GM12878 (cell line): ENCODE results near the gene SYNPR. TPM values are rescaled to one million over a fixed set of nuclear protein-coding genes. Genes with fewer than 3 reads are reported as not detected.

Source experiments
- ATAC-seq: fragments of 200-7000 bp; cut with Tn5 transposase; 3 replicates; pipeline ENCODE4 v1.9.1; 2020; ENCODE audit warnings: mild to moderate bottlenecking, moderate library complexity
- BruUV-seq: library from RNA; stranded (reverse); fragments of 400-500 nt; replicated peaks from 2 replicates; lab custom pipeline; 2021; lab: Mats Ljungman, UMichigan
- CTCF ChIA-PET: fragments of 300-600 bp; sonication (Branson Sonifier 250); formaldehyde crosslinking; extraction: SDS; loops from one replicate; lab custom pipeline; 2021; ENCODE audit warnings: inconsistent platforms; lab: Yijun Ruan, JAX
- POLR2A ChIA-PET: fragments of 350-600 bp; formaldehyde crosslinking; extraction: SDS; loops from one replicate; lab custom pipeline; 2021; ENCODE audit warnings: inconsistent platforms; lab: Charles Lee
- RAD21 ChIA-PET: fragments of 300-600 bp; sonication (Branson Sonifier 250); formaldehyde crosslinking; loops from one replicate; lab custom pipeline; 2023; ENCODE audit warnings: antibody characterized with exemption; ENCODE audit not compliant: unreplicated experiment; lab: Charles Lee
- SMC1A ChIA-PET: fragments of 300-600 bp; sonication (Branson Sonifier 250); formaldehyde crosslinking; loops from one replicate; lab custom pipeline; 2023; ENCODE audit not compliant: unreplicated experiment, uncharacterized antibody; lab: Charles Lee
- DNase-seq: peaks from one replicate; pipeline ENCODE4 v3.0.0-alpha.2; 2011; ENCODE audit warnings: low read depth, low spot score
- FAIRE-seq: peaks from 3 replicates; lab custom pipeline; 2011; peaks lifted over from hg19 to GRCh38; lab: Jason Lieb, UNC
- H2AFZ ChIP-seq: 2 replicates; pipeline ENCODE4 v1.6.0; 2011; ENCODE audit warnings: low read depth, low read length, control low read depth; ENCODE audit not compliant: control insufficient read depth
- H3K27ac ChIP-seq: 2 replicates; pipeline ENCODE4 v1.5.1; 2011; ENCODE audit warnings: control low read depth; ENCODE audit not compliant: control insufficient read depth, insufficient read depth
- H3K27me3 ChIP-seq, 2 experiments: replicated peaks in 1 of 2; 2 replicates each; pipeline versions ENCODE4 v1.6.0 to v1.6.1; 2011; ENCODE audit warnings: low read length in 1 of 2; ENCODE audit not compliant: control insufficient read depth in 2 of 2, insufficient read depth in 2 of 2
- H3K36me3 ChIP-seq, 2 experiments: 2 replicates each; pipeline ENCODE4 v1.5.1; 2011; ENCODE audit warnings: low read length in 1 of 2; ENCODE audit not compliant: control insufficient read depth in 2 of 2, insufficient read depth in 2 of 2
- H3K4me1 ChIP-seq: 2 replicates; pipeline ENCODE4 v1.6.1; 2011; ENCODE audit warnings: mild to moderate bottlenecking, low read length, moderate library complexity, mixed read lengths; ENCODE audit not compliant: control insufficient read depth, insufficient read depth
- H3K4me2 ChIP-seq: 2 replicates; pipeline ENCODE4 v1.6.0; 2011; ENCODE audit warnings: control low read depth; ENCODE audit not compliant: control insufficient read depth, insufficient read depth
- H3K4me3 ChIP-seq: fragments of 200-600 bp; sonication (generic); 2 replicates; pipeline ENCODE4 v1.5.1; 2016
- H3K79me2 ChIP-seq: 2 replicates; pipeline ENCODE4 v1.6.0; 2011; ENCODE audit warnings: low read length; ENCODE audit not compliant: control insufficient read depth, insufficient read depth
- H3K9ac ChIP-seq: 2 replicates; pipeline ENCODE4 v1.8.0; 2011; ENCODE audit warnings: low read length, control low read depth, mixed read lengths; ENCODE audit not compliant: control insufficient read depth, insufficient read depth
- H3K9me3 ChIP-seq: replicated peaks from 3 replicates; pipeline ENCODE4 v1.5.1; 2011; ENCODE audit warnings: mild to moderate bottlenecking, low read length; ENCODE audit not compliant: control insufficient read depth, insufficient read depth
- H4K20me1 ChIP-seq: 2 replicates; pipeline ENCODE4 v1.6.0; 2011; ENCODE audit not compliant: control insufficient read depth, insufficient read depth
- FOS ChIP-seq: IDR thresholded peaks from 3 replicates; pipeline ENCODE4 v1.6.1; 2011; ENCODE audit warnings: borderline replicate concordance; ENCODE audit not compliant: insufficient read length; ENCODE audit errors: extremely low read depth
- NFXL1 ChIP-seq: fragments of 450-650 bp; IDR thresholded peaks from 2 replicates; pipeline ENCODE4 v1.6.1; 2017; ENCODE audit warnings: antibody characterized with exemption, mild to moderate bottlenecking, borderline replicate concordance
- NR2C1 ChIP-seq: fragments of 450-650 bp; IDR thresholded peaks from 2 replicates; pipeline ENCODE4 v1.6.1; 2017; ENCODE audit warnings: antibody characterized with exemption, mild to moderate bottlenecking, moderate library complexity
- NRF1 ChIP-seq: conservative IDR thresholded peaks from 2 replicates; pipeline ENCODE4 v1.6.1; 2011; ENCODE audit warnings: mild to moderate bottlenecking, low read depth, low read length, improper control_type of control experiment
- RAD51 ChIP-seq: fragments of 450-650 bp; IDR thresholded peaks from 2 replicates; pipeline ENCODE4 v1.6.1; 2016; ENCODE audit warnings: moderate library complexity, mild to moderate bottlenecking, inconsistent platforms
- RBBP5 ChIP-seq: fragments of 200-600 bp; sonication (generic); conservative IDR thresholded peaks from 2 replicates; pipeline ENCODE4 v1.6.1; 2016
- RELA ChIP-seq: fragments of 450-650 bp; IDR thresholded peaks from 2 replicates; pipeline ENCODE4 v1.8.0; 2014; ENCODE audit warnings: borderline replicate concordance; ENCODE audit not compliant: partially characterized antibody
- SIX5 ChIP-seq: IDR thresholded peaks from 2 replicates; pipeline ENCODE4 v1.6.1; 2011; ENCODE audit warnings: mild to moderate bottlenecking, low read depth, low read length, moderate library complexity; ENCODE audit not compliant: severe bottlenecking
- SPI1 ChIP-seq: IDR thresholded peaks from 2 replicates; pipeline ENCODE4 v1.6.1; 2011; ENCODE audit warnings: low read depth, mild to moderate bottlenecking, low read length, moderate library complexity, borderline replicate concordance; ENCODE audit not compliant: insufficient read depth
- STAT1 ChIP-seq: fragments of 450-650 bp; conservative IDR thresholded peaks from 2 replicates; pipeline ENCODE4 v1.6.1; 2014; ENCODE audit warnings: antibody characterized with exemption, mild to moderate bottlenecking
- ZNF24 ChIP-seq: fragments of 450-650 bp; IDR thresholded peaks from 2 replicates; pipeline ENCODE4 v1.6.1; 2017; ENCODE audit warnings: antibody characterized with exemption, mild to moderate bottlenecking
- ZNF384 ChIP-seq: IDR thresholded peaks from 2 replicates; pipeline ENCODE4 v1.6.1; 2012; ENCODE audit warnings: low read depth, mild to moderate bottlenecking, low read length, improper control_type of control experiment, borderline replicate concordance
- WGBS: methylation state at CpG from one replicate; pipeline ENCODE4 v1.1.6; 2016; ENCODE audit warnings: low lambda C conversion rate; ENCODE audit not compliant: insufficient replicate concordance, insufficient coverage; ENCODE audit errors: missing lambda C conversion rate; 5-methylcytosine and 5-hydroxymethylcytosine counted together
- in situ Hi-C: fragments of 300-500 bp; cut with MboI; formaldehyde crosslinking; loops from 9 replicates; pipeline ENCODE4 v1.14.3; 2018; ENCODE audit warnings: mixed read lengths
- intact Hi-C: fragments of 100-400 bp; cut with micrococcal nuclease; formaldehyde crosslinking; loops from one replicate; pipeline ENCODE4 v1.14.2; 2022; ENCODE audit not compliant: unreplicated experiment
- polyA plus RNA-seq, 11 experiments: library from polyadenylated mRNA; depleted of rRNA in 4 of 11; unstranded in 6 of 11; stranded (reverse) in 5 of 11; fragments of >200 nt; fragmentation: Nextera tagmentation in 4 of 11; fragmentation: Illumina TruSeq in 1 of 11; extraction: Ambion mirVana in 4 of 11; extraction: Trizol in 1 of 11; gene quantifications; 1 replicate in 1 of 11; 2 replicates in 10 of 11; pipeline versions ENCODE4 v1.2.1 to v1.2.3, GENCODE V29; 2011 to 2016; ENCODE audit warnings: inconsistent platforms in 2 of 11, missing spikeins in 2 of 11, low read depth in 1 of 11
- total RNA-seq, 4 experiments: library from RNA; depleted of rRNA in 3 of 4; stranded (reverse); fragments of >200 nt in 3 of 4; fragmentation: Illumina TruSeq in 1 of 4; extraction: Trizol in 1 of 4; gene quantifications; 2 replicates each; pipeline versions ENCODE4 v1.2.1 to v1.2.3, GENCODE V29; 2013 to 2021
- TF ChIP-seq, protein P1 (sequence below): IDR thresholded peaks from 2 replicates; pipeline ENCODE4 v1.6.1; 2012; ENCODE audit warnings: low read depth, low read length, improper control_type of control experiment
- TF ChIP-seq, protein P2 (sequence below): fragments of 450-650 bp; IDR thresholded peaks from 2 replicates; pipeline ENCODE4 v1.6.1; 2014; ENCODE audit warnings: mild to moderate bottlenecking
- TF ChIP-seq, protein P3 (sequence below): IDR thresholded peaks from 2 replicates; pipeline ENCODE4 v1.6.1; 2012; ENCODE audit warnings: improper control_type of control experiment, low read depth, low read length; ENCODE audit not compliant: insufficient replicate concordance

The SYNPR gene
- total and polyA plus RNA-seq, 10 of the 15 experiments (the other 5 are each of a cell fraction or from before 2014, with no cell fraction given), result not detected

GRCh38 chr3:63325386-63325785, 47.3 kb downstream of the SYNPR start:
- FAIRE-seq, result no peak
- intact Hi-C loops (no loop called here), in situ Hi-C loops (no loop called here)
- WGBS, result 18% methylated on average over 2 of the region's 2 CpGs
- Histone ChIP-seq H3K79me2 (no peaks in the 10 kb centered on the region), H3K9me3 (no peaks in the 10 kb centered on the region), H2AFZ (no peak overlapping the region), H3K4me3 (no peak overlapping the region), H3K27ac (no peak overlapping the region), H3K27me3 (no peaks in the 10 kb centered on the region), H4K20me1 (no peaks in the 10 kb centered on the region), H3K4me1 (no peaks in the 10 kb centered on the region), H3K36me3 (no peaks in the 10 kb centered on the region), H3K9ac (no peak overlapping the region), H3K4me2 (no peak overlapping the region)
- SMC1A ChIA-PET, result no interaction called here
- POLR2A ChIA-PET, result no interaction called here
- TF ChIP-seq ZNF24 (no peak), NR2C1 (no peak), NFXL1 (no peak), SIX5 (no peak), RAD51 (no peak), FOS (no peak), SPI1 (no peak), RELA (no peak), ZNF384 (no peak), STAT1 (no peak), RBBP5 (no peak), NRF1 (no peak)
- TF ChIP-seq, protein P1, sequence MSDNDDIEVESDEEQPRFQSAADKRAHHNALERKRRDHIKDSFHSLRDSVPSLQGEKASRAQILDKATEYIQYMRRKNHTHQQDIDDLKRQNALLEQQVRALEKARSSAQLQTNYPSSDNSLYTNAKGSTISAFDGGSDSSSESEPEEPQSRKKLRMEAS, result no peak
- TF ChIP-seq, protein P2, sequence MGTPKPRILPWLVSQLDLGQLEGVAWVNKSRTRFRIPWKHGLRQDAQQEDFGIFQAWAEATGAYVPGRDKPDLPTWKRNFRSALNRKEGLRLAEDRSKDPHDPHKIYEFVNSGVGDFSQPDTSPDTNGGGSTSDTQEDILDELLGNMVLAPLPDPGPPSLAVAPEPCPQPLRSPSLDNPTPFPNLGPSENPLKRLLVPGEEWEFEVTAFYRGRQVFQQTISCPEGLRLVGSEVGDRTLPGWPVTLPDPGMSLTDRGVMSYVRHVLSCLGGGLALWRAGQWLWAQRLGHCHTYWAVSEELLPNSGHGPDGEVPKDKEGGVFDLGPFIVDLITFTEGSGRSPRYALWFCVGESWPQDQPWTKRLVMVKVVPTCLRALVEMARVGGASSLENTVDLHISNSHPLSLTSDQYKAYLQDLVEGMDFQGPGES, result no peak
- TF ChIP-seq, protein P3, sequence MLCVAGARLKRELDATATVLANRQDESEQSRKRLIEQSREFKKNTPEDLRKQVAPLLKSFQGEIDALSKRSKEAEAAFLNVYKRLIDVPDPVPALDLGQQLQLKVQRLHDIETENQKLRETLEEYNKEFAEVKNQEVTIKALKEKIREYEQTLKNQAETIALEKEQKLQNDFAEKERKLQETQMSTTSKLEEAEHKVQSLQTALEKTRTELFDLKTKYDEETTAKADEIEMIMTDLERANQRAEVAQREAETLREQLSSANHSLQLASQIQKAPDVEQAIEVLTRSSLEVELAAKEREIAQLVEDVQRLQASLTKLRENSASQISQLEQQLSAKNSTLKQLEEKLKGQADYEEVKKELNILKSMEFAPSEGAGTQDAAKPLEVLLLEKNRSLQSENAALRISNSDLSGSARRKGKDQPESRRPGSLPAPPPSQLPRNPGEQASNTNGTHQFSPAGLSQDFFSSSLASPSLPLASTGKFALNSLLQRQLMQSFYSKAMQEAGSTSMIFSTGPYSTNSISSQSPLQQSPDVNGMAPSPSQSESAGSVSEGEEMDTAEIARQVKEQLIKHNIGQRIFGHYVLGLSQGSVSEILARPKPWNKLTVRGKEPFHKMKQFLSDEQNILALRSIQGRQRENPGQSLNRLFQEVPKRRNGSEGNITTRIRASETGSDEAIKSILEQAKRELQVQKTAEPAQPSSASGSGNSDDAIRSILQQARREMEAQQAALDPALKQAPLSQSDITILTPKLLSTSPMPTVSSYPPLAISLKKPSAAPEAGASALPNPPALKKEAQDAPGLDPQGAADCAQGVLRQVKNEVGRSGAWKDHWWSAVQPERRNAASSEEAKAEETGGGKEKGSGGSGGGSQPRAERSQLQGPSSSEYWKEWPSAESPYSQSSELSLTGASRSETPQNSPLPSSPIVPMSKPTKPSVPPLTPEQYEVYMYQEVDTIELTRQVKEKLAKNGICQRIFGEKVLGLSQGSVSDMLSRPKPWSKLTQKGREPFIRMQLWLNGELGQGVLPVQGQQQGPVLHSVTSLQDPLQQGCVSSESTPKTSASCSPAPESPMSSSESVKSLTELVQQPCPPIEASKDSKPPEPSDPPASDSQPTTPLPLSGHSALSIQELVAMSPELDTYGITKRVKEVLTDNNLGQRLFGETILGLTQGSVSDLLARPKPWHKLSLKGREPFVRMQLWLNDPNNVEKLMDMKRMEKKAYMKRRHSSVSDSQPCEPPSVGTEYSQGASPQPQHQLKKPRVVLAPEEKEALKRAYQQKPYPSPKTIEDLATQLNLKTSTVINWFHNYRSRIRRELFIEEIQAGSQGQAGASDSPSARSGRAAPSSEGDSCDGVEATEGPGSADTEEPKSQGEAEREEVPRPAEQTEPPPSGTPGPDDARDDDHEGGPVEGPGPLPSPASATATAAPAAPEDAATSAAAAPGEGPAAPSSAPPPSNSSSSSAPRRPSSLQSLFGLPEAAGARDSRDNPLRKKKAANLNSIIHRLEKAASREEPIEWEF, result no peak
- BruUV-seq, result no TSS peak
- RAD21 ChIA-PET, result no interaction called here
- no peak for ATAC-seq
- CTCF ChIA-PET, result interaction anchor here (1.0 kb wide), 1 partner anchor 24 kb away, joined by 3 read pairs; no protein-coding TSS in a partner anchor
- no peak for DNase-seq
